Natural killer cell (primary cell): ENCODE results near the gene NOS1AP. TPM values are rescaled to one million over a fixed set of nuclear protein-coding genes. Genes with fewer than 3 reads are reported as not detected.

Source experiments
- ATAC-seq, 3 donors: fragments of 150-1000 bp in 2 of 3; fragments of 200-7000 bp in 1 of 3; cut with Tn5 transposase; 1 replicate in 1 of 3; 2 replicates in 2 of 3; pipeline ENCODE4 v1.10.0; 2021; ENCODE audit warnings: mild to moderate bottlenecking in 2 of 3, moderate library complexity in 2 of 3
- DNase-seq, 2 donors: peaks; one replicate each; pipeline versions ENCODE4 v3.0.0 to v3.0.0-alpha.2; 2013 to 2021; ENCODE audit warnings: mixed read lengths in 1 of 2
- H3K27ac ChIP-seq: one replicate; pipeline ENCODE4 v1.5.1; 2013; ENCODE audit warnings: mild to moderate bottlenecking, low read length
- H3K27me3 ChIP-seq: one replicate; pipeline ENCODE4 v1.6.1; 2013; ENCODE audit warnings: low read length; ENCODE audit not compliant: control insufficient read depth, insufficient read depth
- H3K36me3 ChIP-seq: one replicate; pipeline ENCODE4 v1.6.1; 2013; ENCODE audit warnings: low read length; ENCODE audit not compliant: control insufficient read depth, insufficient read depth
- H3K4me1 ChIP-seq: one replicate; pipeline ENCODE4 v1.6.1; 2013; ENCODE audit warnings: low read length; ENCODE audit not compliant: control insufficient read depth, insufficient read depth
- H3K4me3 ChIP-seq: one replicate; pipeline ENCODE4 v1.5.1; 2013; ENCODE audit warnings: low read length
- H3K9me3 ChIP-seq: one replicate; pipeline ENCODE4 v1.6.1; 2013; ENCODE audit warnings: low read length; ENCODE audit not compliant: control insufficient read depth, insufficient read depth
- H3K27ac Mint-ChIP-seq, 2 donors: one replicate each; pipeline ENCODE4 v1.8.0; 2022; ENCODE audit warnings: mild to moderate bottlenecking in 2 of 2, mixed read lengths in 2 of 2, moderate library complexity in 1 of 2
- H3K27me3 Mint-ChIP-seq, 2 donors: one replicate each; pipeline ENCODE4 v1.8.0; 2022; ENCODE audit warnings: low read depth in 2 of 2, mixed read lengths in 2 of 2
- H3K36me3 Mint-ChIP-seq: one replicate; pipeline ENCODE4 v1.8.0; 2022; ENCODE audit warnings: mixed read lengths
- H3K4me1 Mint-ChIP-seq, 2 donors: one replicate each; pipeline ENCODE4 v1.8.0; 2022; ENCODE audit warnings: mixed read lengths in 2 of 2
- H3K4me3 Mint-ChIP-seq: one replicate; pipeline ENCODE4 v1.8.0; 2022; ENCODE audit warnings: mild to moderate bottlenecking, moderate library complexity, mixed read lengths
- H3K9me3 Mint-ChIP-seq, 2 donors: one replicate each; pipeline ENCODE4 v1.8.0; 2022; ENCODE audit warnings: mixed read lengths in 2 of 2
- CTCF ChIP-seq: fragments of 200-600 bp; IDR thresholded peaks from one replicate; pipeline ENCODE4 v1.8.0; 2022; ENCODE audit warnings: antibody characterized with exemption
- WGBS: methylation state at CpG from one replicate; pipeline ENCODE4 v1.1.7; 2013; ENCODE audit warnings: missing lambda C conversion rate; ENCODE audit not compliant: insufficient coverage; 5-methylcytosine and 5-hydroxymethylcytosine counted together
- intact Hi-C: fragments of 100-400 bp; cut with micrococcal nuclease; formaldehyde crosslinking; loops from one replicate; pipeline ENCODE4 v1.14.2; 2022
- total RNA-seq, 4 donors: library from RNA; stranded (reverse); fragments of 120-200 nt in 1 of 4; gene quantifications; one replicate each; pipeline versions ENCODE4 v1.2.3 to v1.2.4, GENCODE V29; 2013 to 2022

NOS1AP gene
- total RNA-seq, 3 donors from 2014 or later (not counting 1 experiment from before 2014, with no cell fraction given): 0.09 to 0.20 TPM; not detected in 1

DNA sequence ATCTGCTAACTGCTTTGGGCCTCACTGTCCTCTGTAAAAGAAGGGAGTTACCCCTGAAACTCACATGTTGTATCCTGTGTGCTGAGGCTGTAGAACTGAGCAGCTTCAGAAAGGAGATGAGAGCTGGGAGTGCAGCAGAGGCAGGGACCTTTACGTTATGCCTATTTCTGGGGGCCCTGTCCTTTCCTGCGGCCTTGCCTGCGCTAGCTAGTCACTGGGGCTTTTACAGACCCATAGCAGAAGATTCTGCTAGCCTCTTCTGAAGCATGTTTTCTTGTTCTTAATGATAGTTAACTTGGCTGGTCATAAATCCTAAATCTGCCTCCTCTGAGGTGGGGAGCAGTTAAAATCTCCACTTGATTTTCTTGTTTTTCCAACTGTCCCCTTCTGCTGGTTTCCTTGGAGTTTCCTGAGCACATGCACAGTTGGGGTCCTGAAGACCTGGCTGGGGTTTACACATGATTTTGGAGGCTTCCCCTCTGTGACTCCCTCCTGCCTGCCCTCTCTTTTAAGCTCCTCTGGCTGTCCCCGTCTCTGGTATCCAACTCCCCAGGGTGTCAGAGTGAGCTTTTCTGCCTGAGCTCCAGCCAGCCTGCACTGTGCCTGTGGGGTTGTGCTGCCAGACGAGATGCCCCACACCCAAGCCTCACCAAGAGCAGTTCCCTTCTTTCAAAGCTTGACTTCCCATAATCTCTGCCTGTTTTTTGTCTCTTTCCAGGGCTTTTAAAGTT, 76.6 kb downstream of the NOS1AP start:
- no peaks in the 10 kb centered on the region for H3K9me3 Mint-ChIP-seq
- H3K4me1 ChIP-seq: peaks cover 14% of the 10 kb centered on the region
- H3K4me3 ChIP-seq: no peak overlapping the region
- intact Hi-C loops: no loop called here
- no peaks in the 10 kb centered on the region for H3K9me3 ChIP-seq
- peaks cover 0 to 5% of the 10 kb centered on the region in 2 donors for H3K4me1 Mint-ChIP-seq
- 91% methylated on average over 5 of the region's 5 CpGs for WGBS
- H3K27ac ChIP-seq: no peak overlapping the region
- no peaks in the 10 kb centered on the region for H3K36me3 Mint-ChIP-seq
- peaks cover 7% of the 10 kb centered on the region for H3K27me3 ChIP-seq
- H3K4me3 Mint-ChIP-seq: no peak overlapping the region
- no peak for TF ChIP-seq CTCF
- DNase-seq (no peak), ATAC-seq (no peak)
- H3K27me3 Mint-ChIP-seq: peaks cover 22 to 24% of the 10 kb centered on the region in 2 donors
- no peak overlapping the region for H3K27ac Mint-ChIP-seq
- H3K36me3 ChIP-seq: no peaks in the 10 kb centered on the region

DNA sequence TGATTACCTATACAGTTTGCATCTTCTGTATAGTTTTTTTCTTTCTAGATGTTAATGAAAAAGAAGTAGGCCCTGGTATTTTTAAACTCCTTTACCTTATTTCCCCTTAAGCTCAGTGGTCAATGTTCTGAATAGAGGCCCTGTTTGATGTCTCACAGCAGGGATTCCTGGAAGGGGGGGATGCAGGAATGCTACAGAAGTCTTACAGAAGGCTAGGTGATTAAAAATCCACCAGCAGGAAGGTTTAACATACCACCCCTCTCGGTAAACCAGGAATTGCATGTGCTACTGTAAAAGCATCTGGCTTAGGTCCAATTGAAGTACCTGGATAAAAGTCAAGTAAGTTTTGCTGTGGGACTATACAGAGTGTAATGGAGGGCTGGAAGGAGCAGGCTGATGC, 78.3 kb downstream of the NOS1AP start:
- no peak overlapping the region for H3K4me3 Mint-ChIP-seq
- Histone ChIP-seq H3K9me3 (no peaks in the 10 kb centered on the region), H3K27me3 (no peaks in the 10 kb centered on the region), H3K4me3 (no peak overlapping the region), H3K36me3 (no peaks in the 10 kb centered on the region), H3K27ac (no peak overlapping the region), H3K4me1 (peaks cover 26% of the 10 kb centered on the region)
- no peak for TF ChIP-seq CTCF
- H3K9me3 Mint-ChIP-seq: no peaks in the 10 kb centered on the region
- intact Hi-C loops: no loop called here
- ATAC-seq (no peak), DNase-seq (no peak)
- no peaks in the 10 kb centered on the region for H3K36me3 Mint-ChIP-seq
- no peak overlapping the region for H3K27ac Mint-ChIP-seq
- 100% methylated on average over 1 of the region's 1 CpG for WGBS
- peaks cover 13 to 16% of the 10 kb centered on the region in 2 donors for H3K4me1 Mint-ChIP-seq
- peaks cover 10 to 13% of the 10 kb centered on the region in 2 donors for H3K27me3 Mint-ChIP-seq

GRCh38 chr1:162150112-162150511, 80.6 kb downstream of the NOS1AP start:
- no peaks in the 10 kb centered on the region for H3K9me3 Mint-ChIP-seq
- H3K4me1 Mint-ChIP-seq: peaks cover 16 to 19% of the 10 kb centered on the region in 2 donors
- Histone ChIP-seq H3K4me3 (no peak overlapping the region), H3K27ac (no peak overlapping the region), H3K9me3 (no peaks in the 10 kb centered on the region), H3K4me1 (peaks cover 30% of the 10 kb centered on the region), H3K27me3 (peaks cover 2% of the 10 kb centered on the region), H3K36me3 (no peaks in the 10 kb centered on the region)
- no peaks in the 10 kb centered on the region for H3K36me3 Mint-ChIP-seq
- no peak for TF ChIP-seq CTCF
- no peak for DNase-seq
- intact Hi-C loops: no loop called here
- peaks cover 8 to 10% of the 10 kb centered on the region in 2 donors for H3K27me3 Mint-ChIP-seq
- ATAC-seq: no peak
- H3K27ac Mint-ChIP-seq: no peak overlapping the region
- H3K4me3 Mint-ChIP-seq: no peak overlapping the region
